Progenitor cell of endocrine pancreas (in vitro differentiated cells): ENCODE results near the gene ELAPOR2. TPM values are rescaled to one million over a fixed set of nuclear protein-coding genes. Genes with fewer than 3 reads are reported as not detected.

Experiments used
- DNase-seq: peaks from one replicate; pipeline ENCODE4 v3.0.0; 2021; ENCODE audit warnings: low spot score; ENCODE audit not compliant: unreplicated experiment
- H3K27ac Mint-ChIP-seq: 2 replicates; pipeline ENCODE4 v1.8.0; 2021; ENCODE audit warnings: mild to moderate bottlenecking, moderate library complexity, mixed read lengths
- H3K27me3 Mint-ChIP-seq: 2 replicates; pipeline ENCODE4 v1.8.0; 2021; ENCODE audit warnings: mixed read lengths
- H3K36me3 Mint-ChIP-seq: 2 replicates; pipeline ENCODE4 v1.8.0; 2022; ENCODE audit warnings: mixed read lengths; ENCODE audit not compliant: insufficient read depth
- H3K4me1 Mint-ChIP-seq: 2 replicates; pipeline ENCODE4 v1.8.0; 2021; ENCODE audit warnings: low read depth, mixed read lengths
- H3K4me3 Mint-ChIP-seq: 2 replicates; pipeline ENCODE4 v1.8.0; 2021; ENCODE audit warnings: low read depth, mild to moderate bottlenecking, moderate library complexity, mixed read lengths
- H3K9me3 Mint-ChIP-seq: 2 replicates; pipeline ENCODE4 v1.8.0; 2021; ENCODE audit warnings: low read depth, mixed read lengths
- CTCF ChIP-seq: fragments of 200-600 bp; sonication (generic); IDR thresholded peaks from one replicate; pipeline ENCODE4 v1.5.0; 2021; ENCODE audit warnings: antibody characterized with exemption, mild to moderate bottlenecking; ENCODE audit not compliant: unreplicated experiment
- total RNA-seq: library from RNA; stranded (reverse); gene quantifications from 2 replicates; pipeline ENCODE4 v1.2.1, GENCODE V29; 2021

ELAPOR2 gene
- total RNA-seq, 1 donor from 2014 or later: 62.8 TPM

- TF ChIP-seq CTCF: no peak
- H3K27me3 Mint-ChIP-seq: no peaks in the 10 kb centered on the region
- no peaks in the 10 kb centered on the region for H3K4me1 Mint-ChIP-seq
- H3K9me3 Mint-ChIP-seq: no peaks in the 10 kb centered on the region
- H3K4me3 Mint-ChIP-seq: no peak overlapping the region
- no peak for DNase-seq
- H3K36me3 Mint-ChIP-seq: no peaks in the 10 kb centered on the region
- no peak overlapping the region for H3K27ac Mint-ChIP-seq
Measured at GRCh38 chr7:87082675-87083074, 23.2 kb upstream of the ELAPOR2 start.

- no peak overlapping the region for H3K4me3 Mint-ChIP-seq
- no peaks in the 10 kb centered on the region for H3K36me3 Mint-ChIP-seq
- no peak for DNase-seq
- no peaks in the 10 kb centered on the region for H3K9me3 Mint-ChIP-seq
- TF ChIP-seq CTCF: no peak
- H3K27ac Mint-ChIP-seq: no peak overlapping the region
- H3K27me3 Mint-ChIP-seq: no peaks in the 10 kb centered on the region
- H3K4me1 Mint-ChIP-seq: peaks cover 2% of the 10 kb centered on the region
Measured at GRCh38 chr7:87075671-87076404, 16.4 kb upstream of the ELAPOR2 start.

- no peak for DNase-seq
- H3K27ac Mint-ChIP-seq: no peak overlapping the region
- H3K36me3 Mint-ChIP-seq: no peaks in the 10 kb centered on the region
- no peaks in the 10 kb centered on the region for H3K9me3 Mint-ChIP-seq
- no peak for TF ChIP-seq CTCF
- H3K27me3 Mint-ChIP-seq: no peaks in the 10 kb centered on the region
- no peak overlapping the region for H3K4me3 Mint-ChIP-seq
- no peaks in the 10 kb centered on the region for H3K4me1 Mint-ChIP-seq
Measured at GRCh38 chr7:87067788-87068187, 8.3 kb upstream of the ELAPOR2 start.

- Mint-ChIP-seq H3K4me3 (peak overlapping the region; percentile 79), H3K36me3 (no peaks in the 10 kb centered on the region), H3K27me3 (peaks cover 18% of the 10 kb centered on the region), H3K4me1 (peaks cover 4% of the 10 kb centered on the region), H3K27ac (peak overlapping the region; percentile 90), H3K9me3 (no peaks in the 10 kb centered on the region)
- DNase-seq: no peak
- no peak for TF ChIP-seq CTCF
Measured at GRCh38 chr7:87060288-87060537, 759 bp upstream of the ELAPOR2 start.

- Mint-ChIP-seq H3K9me3 (no peaks in the 10 kb centered on the region), H3K27ac (no peak overlapping the region), H3K27me3 (peaks cover 18% of the 10 kb centered on the region), H3K4me3 (peak overlapping the region; percentile 76), H3K36me3 (no peaks in the 10 kb centered on the region), H3K4me1 (peaks cover 4% of the 10 kb centered on the region)
- no peak for DNase-seq
- no peak for TF ChIP-seq CTCF
Measured at GRCh38 chr7:87058744-87059524, 520 bp downstream of the ELAPOR2 start.
